Neural progenitor cell (in vitro differentiated cells): ENCODE measurements around the gene ZMPSTE24. TPM values are rescaled to one million over a fixed set of nuclear protein-coding genes. Genes with fewer than 3 reads are reported as not detected.

Experiments used
- DNase-seq: peaks from one replicate; pipeline ENCODE4 v3.0.0-alpha.2; 2016; ENCODE audit warnings: low spot score
- H2AFZ ChIP-seq: fragments of 200-600 bp; sonication (generic); replicated peaks from 2 replicates; pipeline ENCODE4 v1.6.1; 2016; ENCODE audit warnings: antibody characterized with exemption
- H3F3A ChIP-seq: fragments of 200-600 bp; sonication (generic); 2 replicates; pipeline ENCODE4 v1.6.1; 2016; ENCODE audit warnings: antibody characterized with exemption, low read depth
- H3K27ac ChIP-seq: fragments of 200-600 bp; sonication (generic); 2 replicates; pipeline ENCODE4 v1.5.1; 2016; ENCODE audit warnings: mild to moderate bottlenecking
- H3K27me3 ChIP-seq: fragments of 200-600 bp; sonication (generic); 2 replicates; pipeline ENCODE4 v1.6.1; 2016; ENCODE audit warnings: mild to moderate bottlenecking, moderate library complexity
- H3K36me3 ChIP-seq: fragments of 200-600 bp; sonication (generic); 2 replicates; pipeline ENCODE4 v1.5.1; 2016
- H3K4me1 ChIP-seq: fragments of 200-600 bp; sonication (generic); 2 replicates; pipeline ENCODE4 v1.6.1; 2016; ENCODE audit warnings: mixed run types
- H3K4me2 ChIP-seq: fragments of 200-600 bp; sonication (generic); 2 replicates; pipeline ENCODE4 v1.6.1; 2016
- H3K4me3 ChIP-seq: fragments of 200-600 bp; sonication (generic); 2 replicates; pipeline ENCODE4 v1.5.1; 2016
- H3K79me2 ChIP-seq: fragments of 200-600 bp; sonication (generic); 2 replicates; pipeline ENCODE4 v1.6.1; 2016; ENCODE audit warnings: low read depth
- H3K9ac ChIP-seq: fragments of 200-600 bp; sonication (generic); 2 replicates; pipeline ENCODE4 v1.6.1; 2016
- H3K9me3 ChIP-seq: fragments of 200-600 bp; sonication (generic); 2 replicates; pipeline ENCODE4 v1.5.1; 2016; ENCODE audit warnings: low read depth
- H4K20me1 ChIP-seq: fragments of 200-600 bp; sonication (generic); 2 replicates; pipeline ENCODE4 v1.6.1; 2016; ENCODE audit warnings: low read depth
- H3K27ac Mint-ChIP-seq: 3 replicates; pipeline ENCODE4 v1.8.0; 2021; ENCODE audit warnings: mixed read lengths
- H3K27me3 Mint-ChIP-seq: 2 replicates; pipeline ENCODE4 v1.8.0; 2022; ENCODE audit warnings: low read depth, mild to moderate bottlenecking, inconsistent platforms, moderate library complexity, mixed read lengths; ENCODE audit not compliant: insufficient read depth
- H3K36me3 Mint-ChIP-seq: 3 replicates; pipeline ENCODE4 v1.8.0; 2021; ENCODE audit warnings: mixed read lengths
- H3K4me1 Mint-ChIP-seq: 3 replicates; pipeline ENCODE4 v1.8.0; 2021; ENCODE audit warnings: mixed read lengths
- H3K4me3 Mint-ChIP-seq: 3 replicates; pipeline ENCODE4 v1.8.0; 2021; ENCODE audit warnings: mild to moderate bottlenecking, moderate library complexity, mixed read lengths
- H3K9me3 Mint-ChIP-seq: 3 replicates; pipeline ENCODE4 v1.8.0; 2020; ENCODE audit warnings: mixed read lengths
- CTCF ChIP-seq: fragments of 200-600 bp; sonication (generic); IDR thresholded peaks from 2 replicates; pipeline ENCODE4 v1.5.1; 2017; ENCODE audit warnings: antibody characterized with exemption, mild to moderate bottlenecking
- EZH2 ChIP-seq: fragments of 200-600 bp; sonication (generic); IDR thresholded peaks from 2 replicates; pipeline ENCODE4 v1.6.1; 2017; ENCODE audit warnings: antibody characterized with exemption, mild to moderate bottlenecking, moderate library complexity
- EZH2phosphoT487 ChIP-seq: fragments of 200-600 bp; sonication (generic); IDR thresholded peaks from 2 replicates; pipeline ENCODE4 v1.6.1; 2017; ENCODE audit warnings: antibody characterized with exemption
- total RNA-seq: library from RNA; depleted of rRNA; stranded (reverse); fragments of >200 nt; gene quantifications from 2 replicates; pipeline ENCODE4 v1.2.3, GENCODE V29; 2015; ENCODE audit warnings: low replicate concordance

ZMPSTE24 gene
- total RNA-seq, 1 donor from 2014 or later, result 38.0 TPM

- Mint-ChIP-seq H3K4me1 (peaks cover 6% of the 10 kb centered on the region), H3K27ac (no peak overlapping the region), H3K9me3 (no peaks in the 10 kb centered on the region), H3K27me3 (no peaks in the 10 kb centered on the region), H3K36me3 (no peaks in the 10 kb centered on the region), H3K4me3 (no peak overlapping the region)
- Histone ChIP-seq H3K9me3 (no peaks in the 10 kb centered on the region), H3K4me1 (peaks cover 4% of the 10 kb centered on the region), H3F3A (peaks cover 7% of the 10 kb centered on the region), H3K27me3 (no peaks in the 10 kb centered on the region), H3K9ac (no peak overlapping the region), H3K4me3 (no peak overlapping the region), H4K20me1 (no peaks in the 10 kb centered on the region), H2AFZ (no peak overlapping the region), H3K36me3 (no peaks in the 10 kb centered on the region), H3K79me2 (peaks cover 20% of the 10 kb centered on the region), H3K4me2 (no peak overlapping the region), H3K27ac (no peak overlapping the region)
- DNase-seq, result no peak
- TF ChIP-seq CTCF (no peak), EZH2 (no peak), EZH2phosphoT487 (no peak)
Observed at GRCh38 chr1:40252601-40253000, 5.4 kb upstream of the ZMPSTE24 start.

DNA sequence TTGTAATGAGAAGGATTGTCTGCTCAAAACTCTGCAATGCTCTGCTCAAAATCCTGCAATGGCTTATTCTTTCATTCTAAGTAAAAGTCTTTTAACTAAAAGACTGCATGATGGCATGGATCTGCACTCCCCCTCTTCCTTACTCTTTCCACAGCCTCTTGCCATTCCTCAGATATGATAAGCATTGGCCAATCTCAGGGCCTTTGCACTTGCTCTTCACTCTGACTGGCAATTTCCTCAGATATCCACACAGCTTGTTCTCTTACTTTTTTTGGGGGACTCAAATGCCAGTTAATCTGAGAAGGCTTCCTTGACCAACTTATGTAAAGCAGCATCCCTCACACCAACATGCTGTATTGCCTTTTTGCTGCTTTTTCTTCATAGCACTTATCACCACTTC, 2.8 kb upstream of the ZMPSTE24 start:
- Mint-ChIP-seq H3K9me3 (no peaks in the 10 kb centered on the region), H3K4me3 (peak overlapping the region; percentile 30), H3K36me3 (peaks cover 2% of the 10 kb centered on the region), H3K27me3 (peaks cover 2% of the 10 kb centered on the region), H3K4me1 (peaks cover 14% of the 10 kb centered on the region), H3K27ac (no peak overlapping the region)
- Histone ChIP-seq H3K4me2 (no peak overlapping the region), H3K27me3 (no peaks in the 10 kb centered on the region), H3K79me2 (peaks cover 41% of the 10 kb centered on the region), H3K9ac (no peak overlapping the region), H4K20me1 (no peaks in the 10 kb centered on the region), H3K4me1 (peaks cover 4% of the 10 kb centered on the region), H3K36me3 (no peaks in the 10 kb centered on the region), H3K4me3 (no peak overlapping the region), H2AFZ (no peak overlapping the region), H3F3A (peaks cover 15% of the 10 kb centered on the region), H3K9me3 (no peaks in the 10 kb centered on the region), H3K27ac (no peak overlapping the region)
- DNase-seq, result no peak
- no peak for TF ChIP-seq CTCF
- no peak for TF ChIP-seq EZH2phosphoT487
- no peak for TF ChIP-seq EZH2

GRCh38 chr1:40256401-40257084, 1.5 kb upstream of the ZMPSTE24 start:
- Mint-ChIP-seq H3K4me1 (peaks cover 14% of the 10 kb centered on the region), H3K36me3 (peaks cover 6% of the 10 kb centered on the region), H3K27me3 (peaks cover 2% of the 10 kb centered on the region), H3K4me3 (peak overlapping the region; percentile 94), H3K27ac (no peak overlapping the region), H3K9me3 (no peaks in the 10 kb centered on the region)
- peak overlapping the region; percentile 96 for H3K9ac ChIP-seq
- H3K79me2 ChIP-seq, result peaks cover 50% of the 10 kb centered on the region
- DNase-seq, result no peak
- peak overlapping the region; percentile 81 for H3K4me2 ChIP-seq
- TF ChIP-seq CTCF, result no peak
- no peak for TF ChIP-seq EZH2phosphoT487
- no peak for TF ChIP-seq EZH2
- H3K4me3 ChIP-seq, result peak overlapping the region; percentile 69
- no peak overlapping the region for H2AFZ ChIP-seq
- peaks cover 5% of the 10 kb centered on the region for H3K36me3 ChIP-seq
- no peaks in the 10 kb centered on the region for H3K9me3 ChIP-seq
- no peaks in the 10 kb centered on the region for H4K20me1 ChIP-seq
- H3K27me3 ChIP-seq, result no peaks in the 10 kb centered on the region
- H3F3A ChIP-seq, result peaks cover 15% of the 10 kb centered on the region
- no peak overlapping the region for H3K27ac ChIP-seq
- peaks cover 4% of the 10 kb centered on the region for H3K4me1 ChIP-seq
